Tongue (tissue), 2 donors: Measurements from ENCODE around the gene KCNT1. TPM values are rescaled to one million over a fixed set of nuclear protein-coding genes. Genes with fewer than 3 reads are reported as not detected.

Experiments used
- DNase-seq: peaks from one replicate; pipeline ENCODE4 v3.0.0-alpha.2; 2015
- total RNA-seq: library from RNA; depleted of rRNA; stranded (reverse); fragments of >200 nt; gene quantifications from one replicate; pipeline ENCODE4 v1.2.3, GENCODE V29; 2014

KCNT1 gene
- total RNA-seq, 1 donor from 2014 or later = 2.8 TPM

DNA sequence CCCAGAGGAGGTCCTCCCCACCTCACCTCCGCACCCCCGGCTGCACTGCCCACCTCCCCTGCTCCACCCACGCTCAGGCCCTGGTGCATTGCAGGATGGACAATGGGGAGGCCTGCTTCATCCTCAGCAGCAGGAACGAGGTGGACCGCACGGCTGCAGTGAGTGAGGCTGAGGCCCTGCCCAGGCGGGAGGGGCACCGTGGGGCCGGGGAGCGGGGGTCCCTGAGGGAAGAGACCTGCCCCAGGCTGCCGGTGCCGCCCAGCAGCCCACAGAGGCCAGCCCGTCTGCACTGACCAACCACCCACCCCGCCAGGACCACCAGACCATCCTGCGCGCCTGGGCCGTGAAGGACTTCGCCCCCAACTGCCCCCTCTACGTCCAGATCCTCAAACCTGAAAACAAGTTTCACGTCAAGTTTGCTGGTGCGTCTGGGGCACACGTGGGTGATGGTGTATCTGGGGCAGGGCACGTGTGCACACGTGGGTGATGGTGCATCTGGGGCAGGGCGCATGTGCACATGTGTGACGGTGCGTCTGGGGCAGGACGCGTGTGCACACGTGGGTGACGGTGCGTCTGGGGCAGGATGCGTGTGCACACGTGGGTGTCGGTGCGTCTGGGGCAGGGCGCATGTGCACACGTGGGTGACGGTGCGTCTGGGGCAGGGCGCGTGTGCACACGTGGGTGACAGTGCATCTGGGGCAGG is 66.7 kb downstream of the KCNT1 start:
- DNase-seq = no peak

DNA sequence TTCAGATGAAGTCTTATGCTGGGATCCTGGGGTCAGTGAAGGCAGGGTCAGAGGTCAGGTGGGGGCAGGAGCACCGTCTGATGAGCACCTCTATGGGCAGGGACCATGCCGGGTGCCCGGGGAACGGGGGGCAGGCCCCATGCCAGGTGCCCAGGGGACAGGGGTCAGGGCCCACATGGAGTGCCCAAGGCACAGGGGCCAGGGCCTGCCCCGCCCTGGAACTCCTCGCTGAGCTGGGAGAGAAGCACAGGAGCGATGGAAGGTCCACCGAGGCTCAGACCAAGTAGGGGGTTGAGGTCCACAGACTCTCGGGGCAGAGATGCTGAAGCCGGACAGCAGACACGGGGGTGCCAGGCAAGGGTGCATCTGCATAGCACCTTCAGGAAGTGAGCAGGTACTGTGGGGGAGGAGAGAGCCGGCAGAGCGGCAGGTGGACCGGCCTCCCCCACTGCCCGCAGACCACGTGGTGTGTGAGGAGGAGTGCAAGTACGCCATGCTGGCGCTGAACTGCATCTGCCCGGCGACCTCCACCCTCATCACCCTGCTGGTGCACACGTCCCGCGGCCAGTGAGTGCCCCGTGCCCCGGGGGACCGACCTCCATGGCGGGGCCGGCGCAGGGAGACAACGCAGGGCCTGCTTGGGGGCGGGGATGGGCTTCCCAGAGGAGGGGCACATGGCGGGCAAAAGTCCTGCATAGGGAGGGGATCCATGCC is 67.7 kb downstream of the KCNT1 start:
- DNase-seq = no peak

DNA sequence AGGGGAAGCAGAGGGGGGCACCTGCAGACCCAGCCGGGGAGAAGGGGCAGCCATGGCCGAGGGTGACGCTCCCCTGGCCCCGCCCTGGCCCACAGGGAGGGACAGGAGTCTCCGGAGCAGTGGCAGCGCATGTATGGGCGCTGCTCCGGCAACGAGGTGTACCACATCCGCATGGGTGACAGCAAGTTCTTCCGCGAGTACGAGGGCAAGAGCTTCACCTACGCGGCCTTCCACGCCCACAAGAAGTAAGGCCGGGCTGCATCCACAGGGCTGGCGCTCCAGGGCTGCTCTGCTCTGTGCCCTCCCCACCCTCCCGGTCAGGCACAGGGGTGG is 68.2 kb downstream of the KCNT1 start:
- DNase-seq = no peak

- no peak for DNase-seq
These were observed 68.8 kb downstream of the KCNT1 start for GRCh38 chr9:135770771-135771170.

DNA sequence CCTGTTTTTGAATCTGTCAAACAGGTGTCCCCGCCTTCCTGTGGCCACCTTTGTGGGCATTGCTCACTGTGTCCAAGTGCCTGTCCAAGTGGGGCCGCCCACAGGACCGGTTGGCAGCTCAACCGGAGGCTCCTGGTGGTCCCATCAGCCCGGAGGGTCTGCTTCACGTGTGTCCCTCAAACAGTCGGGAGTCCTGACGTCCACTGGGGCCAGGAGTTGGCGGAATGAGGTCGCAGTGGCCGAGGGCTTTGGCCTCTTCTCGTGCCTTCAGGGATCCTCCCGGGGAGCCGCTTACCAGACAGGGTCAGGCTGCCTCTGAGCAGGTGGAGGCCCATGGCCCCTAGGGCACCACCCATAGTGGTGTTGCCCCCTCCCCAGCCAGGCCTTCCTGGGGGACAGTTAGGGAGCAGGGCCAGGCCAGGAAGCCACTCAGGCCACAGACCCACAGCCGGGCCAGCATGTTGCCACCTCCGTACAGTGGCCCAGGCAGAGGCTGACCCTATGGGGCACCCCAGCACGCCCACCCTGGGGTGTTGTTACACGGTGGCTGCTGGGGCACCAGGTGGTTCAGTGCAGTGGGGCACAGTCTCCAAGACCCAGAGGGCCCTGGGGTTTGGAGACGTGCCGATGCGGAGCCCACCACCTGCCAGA is 69.5 kb downstream of the KCNT1 start:
- DNase-seq = no peak

DNA sequence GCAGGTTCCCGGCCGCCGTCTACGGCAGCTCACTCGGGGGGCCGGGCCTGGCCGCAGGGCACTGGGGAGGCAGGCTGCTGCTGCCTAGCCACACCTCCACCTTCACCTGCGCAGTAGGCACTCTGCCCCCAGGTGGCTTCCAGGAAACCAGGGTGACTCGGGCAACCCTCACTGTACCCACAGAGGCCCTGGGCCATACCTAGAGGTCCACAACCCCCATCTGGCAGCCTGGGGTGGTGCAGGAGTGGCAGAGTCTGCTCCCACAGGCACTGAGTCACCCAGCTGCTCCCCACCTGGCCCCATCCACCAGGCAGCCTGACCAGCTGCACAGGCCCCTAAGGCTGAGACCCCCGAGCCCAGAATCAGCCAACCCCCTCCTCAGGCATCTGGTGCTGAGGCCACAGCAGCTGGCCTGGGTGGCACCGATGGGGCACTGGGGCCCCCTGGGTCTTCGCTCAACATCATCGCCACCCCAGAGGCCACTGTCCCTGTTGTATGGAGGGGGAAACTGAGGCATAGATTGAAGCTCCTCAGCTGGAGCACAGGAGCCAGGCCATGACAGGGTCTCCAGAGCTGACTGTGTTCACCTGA is 70.2 kb downstream of the KCNT1 start:
- no peak for DNase-seq

- no peak for DNase-seq
These were observed 70.9 kb downstream of the KCNT1 start for GRCh38 chr9:135772702-135773493.

DNA sequence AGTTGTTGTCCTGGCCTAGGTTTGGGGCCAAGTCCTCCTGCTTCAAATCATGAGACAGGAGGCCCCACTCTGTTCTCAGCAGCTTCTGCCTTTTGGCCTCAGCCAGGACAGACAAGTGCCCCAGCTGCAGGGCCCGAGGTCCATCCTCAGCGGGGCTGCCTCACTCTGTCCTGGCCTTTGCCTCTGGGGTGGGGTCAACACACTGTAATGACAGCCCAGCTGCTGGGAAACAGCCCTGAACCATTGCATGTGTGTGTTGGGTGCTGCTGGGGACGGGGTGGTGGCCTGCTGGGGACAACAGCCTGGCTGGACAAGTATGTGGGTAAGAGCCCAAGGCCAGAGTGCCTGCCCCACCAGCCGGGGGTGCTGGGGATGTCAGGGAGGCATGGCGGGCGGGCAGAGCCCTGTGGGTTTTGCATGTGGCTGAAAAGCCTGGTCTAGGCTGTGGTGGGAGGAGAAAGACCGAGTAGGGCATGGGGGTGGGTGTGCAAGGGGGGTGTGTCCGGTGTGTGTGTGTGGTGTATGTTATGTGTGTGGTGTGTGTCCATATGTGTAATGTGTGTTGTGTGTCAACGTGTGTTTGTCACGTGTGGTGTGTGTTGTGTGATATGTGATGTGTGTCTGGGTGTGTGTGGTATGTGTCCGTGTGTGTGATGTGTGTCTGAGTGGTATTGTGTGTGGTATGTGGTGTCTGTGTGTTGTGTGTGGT is 71.7 kb downstream of the KCNT1 start:
- DNase-seq = no peak

DNA sequence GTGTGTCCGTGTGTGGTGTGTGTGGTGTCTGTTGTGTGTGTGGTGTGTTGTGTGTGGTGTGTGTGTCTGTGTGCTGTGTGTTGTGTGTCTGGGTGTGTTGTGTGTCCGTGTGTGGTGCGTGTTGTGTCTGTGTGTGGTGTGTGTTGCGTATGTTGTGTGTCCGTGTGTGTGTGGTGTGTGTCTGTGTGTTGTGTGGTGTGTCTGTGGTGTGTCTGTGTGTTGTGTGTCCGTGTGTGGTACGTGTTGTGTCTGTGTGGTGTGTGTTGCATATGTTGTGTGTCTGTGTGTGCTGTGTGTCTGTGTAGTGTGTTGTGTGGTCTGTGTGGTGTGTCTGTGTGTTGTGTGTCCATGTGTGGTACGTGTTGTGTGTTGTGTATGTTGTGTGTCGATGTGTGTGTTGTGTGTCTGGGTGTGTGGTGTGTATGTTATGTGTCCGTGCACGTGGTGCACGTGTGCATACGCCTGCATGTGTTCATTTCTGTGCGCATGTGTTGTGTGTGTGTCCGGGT is 72.3 kb downstream of the KCNT1 start:
- DNase-seq = no peak

DNA sequence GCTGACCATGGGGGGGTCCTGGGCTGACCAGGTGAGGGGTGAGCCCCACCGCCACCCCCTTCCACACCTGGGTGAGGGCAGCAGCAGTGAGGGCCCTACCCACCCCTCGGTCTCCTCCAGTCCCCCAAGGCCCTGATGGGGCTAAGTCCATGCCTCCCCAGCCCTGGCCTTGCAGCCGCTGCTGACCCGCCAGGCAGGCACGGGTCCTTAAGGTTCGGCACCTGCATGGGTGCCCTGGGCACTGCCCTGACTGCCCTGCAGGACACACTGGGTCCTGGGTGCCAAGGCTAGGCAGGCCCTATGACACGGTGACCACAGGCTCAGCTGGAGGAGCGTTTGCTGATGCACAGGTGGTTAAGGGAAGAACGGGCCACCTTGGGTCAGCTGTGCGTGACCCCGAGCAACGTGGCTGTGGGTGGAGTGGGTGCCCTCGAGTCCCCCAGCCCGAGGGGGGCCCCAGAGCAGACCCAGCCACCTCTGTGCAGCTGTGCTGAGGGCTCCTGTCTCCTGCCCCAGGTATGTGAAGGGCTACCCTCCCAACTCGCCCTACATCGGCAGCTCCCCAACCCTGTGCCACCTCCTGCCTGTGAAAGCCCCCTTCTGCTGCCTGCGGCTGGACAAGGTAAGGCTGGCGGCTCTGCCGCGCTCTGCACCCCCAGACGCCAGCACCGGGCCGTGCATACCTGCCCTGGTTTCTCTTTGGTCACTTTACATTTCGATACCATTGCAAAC is 73.0 kb downstream of the KCNT1 start:
- DNase-seq = no peak

GRCh38 chr9:135775911-135776310 is 73.9 kb downstream of the KCNT1 start:
- DNase-seq = no peak

- no peak for DNase-seq
These were observed 75.1 kb downstream of the KCNT1 start for GRCh38 chr9:135776893-135777622.

GRCh38 chr9:135777623-135778177 is 75.7 kb downstream of the KCNT1 start:
- DNase-seq = no peak

- DNase-seq = no peak
These were observed 76.4 kb downstream of the KCNT1 start for GRCh38 chr9:135778421-135778820.

DNA sequence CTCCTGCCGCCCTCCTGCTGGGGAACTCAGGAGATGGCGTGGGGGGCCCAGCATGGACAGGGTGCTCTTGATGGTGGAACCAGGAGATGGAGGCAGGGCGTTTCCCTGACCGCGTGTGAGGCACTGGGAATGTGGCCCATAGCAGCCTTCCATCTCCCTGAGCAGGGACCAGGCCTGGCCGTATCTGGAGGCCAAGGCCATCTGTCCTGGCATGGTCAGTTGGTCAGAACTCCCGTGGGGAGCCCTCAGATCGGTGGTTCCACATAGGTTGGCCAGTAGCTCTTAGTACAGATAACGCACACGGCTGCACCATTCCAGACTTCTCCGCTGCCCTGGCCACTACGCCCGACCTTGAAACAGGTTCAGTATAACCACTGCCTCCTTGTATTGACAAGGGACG is 77.6 kb downstream of the KCNT1 start:
- DNase-seq = no peak

- DNase-seq = no peak
These were observed 78.1 kb downstream of the KCNT1 start for GRCh38 chr9:135780086-135780485.

- DNase-seq = no peak
These were observed 78.6 kb downstream of the KCNT1 start for GRCh38 chr9:135780626-135781025.

GRCh38 chr9:135782946-135783345 is 81.0 kb downstream of the KCNT1 start:
- DNase-seq = no peak

GRCh38 chr9:135783540-135784245 is 81.7 kb downstream of the KCNT1 start:
- DNase-seq = no peak
